GM23338 (cell line): ENCODE results near the gene ELFN1. TPM values are rescaled to one million over a fixed set of nuclear protein-coding genes. Genes with fewer than 3 reads are reported as not detected.

ENCODE experiments used
- ATAC-seq: fragments of 200-7000 bp; cut with Tn5 transposase; 3 replicates; pipeline ENCODE4 v1.9.1; 2020
- DNase-seq: peaks from one replicate; pipeline ENCODE4 v3.0.0-alpha.2; 2015; ENCODE audit warnings: low spot score
- H2AFZ ChIP-seq: fragments of 200-600 bp; sonication (generic); 2 replicates; pipeline ENCODE4 v1.8.0; 2016; ENCODE audit warnings: antibody characterized with exemption, mild to moderate bottlenecking, moderate library complexity
- H3F3A ChIP-seq: fragments of 200-600 bp; sonication (generic); replicated peaks from 2 replicates; pipeline ENCODE4 v1.8.0; 2017; ENCODE audit warnings: antibody characterized with exemption, mixed run types, low read depth
- H3K27ac ChIP-seq: fragments of 200-600 bp; sonication (generic); 2 replicates; pipeline ENCODE4 v1.6.1; 2016; ENCODE audit warnings: low read depth
- H3K27me3 ChIP-seq: fragments of 200-600 bp; sonication (generic); 2 replicates; pipeline ENCODE4 v1.8.0; 2016; ENCODE audit warnings: mild to moderate bottlenecking, mixed run types, moderate library complexity; ENCODE audit not compliant: insufficient read depth
- H3K36me3 ChIP-seq: fragments of 200-600 bp; sonication (generic); 2 replicates; pipeline ENCODE4 v1.8.0; 2016; ENCODE audit warnings: mild to moderate bottlenecking; ENCODE audit not compliant: insufficient read depth
- H3K4me1 ChIP-seq: fragments of 200-600 bp; sonication (generic); 2 replicates; pipeline ENCODE4 v1.8.0; 2016; ENCODE audit warnings: mild to moderate bottlenecking, moderate library complexity; ENCODE audit not compliant: insufficient read depth
- H3K4me2 ChIP-seq: fragments of 200-600 bp; sonication (generic); 2 replicates; pipeline ENCODE4 v1.7.1; 2017; ENCODE audit warnings: mixed run types
- H3K4me3 ChIP-seq: fragments of 200-600 bp; sonication (generic); 2 replicates; pipeline ENCODE4 v1.6.1; 2016; ENCODE audit warnings: mixed run types
- H3K79me2 ChIP-seq: fragments of 200-600 bp; sonication (generic); replicated peaks from 2 replicates; pipeline ENCODE4 v1.8.0; 2017; ENCODE audit warnings: mild to moderate bottlenecking; ENCODE audit not compliant: insufficient read depth
- H3K9me2 ChIP-seq: fragments of 200-600 bp; sonication (generic); 2 replicates; pipeline ENCODE4 v1.8.0; 2017; ENCODE audit not compliant: insufficient read depth
- H4K20me1 ChIP-seq: fragments of 200-600 bp; sonication (generic); replicated peaks from 2 replicates; pipeline ENCODE4 v1.8.0; 2017; ENCODE audit warnings: mild to moderate bottlenecking; ENCODE audit not compliant: insufficient read depth
- H3K27ac Mint-ChIP-seq: 2 replicates; pipeline ENCODE4 v1.8.0; 2020; ENCODE audit warnings: inconsistent platforms, mild to moderate bottlenecking, moderate library complexity, mixed read lengths
- H3K27me3 Mint-ChIP-seq: 3 replicates; pipeline ENCODE4 v1.8.0; 2022; ENCODE audit warnings: low read depth, mild to moderate bottlenecking, moderate library complexity, mixed read lengths, inconsistent platforms; ENCODE audit not compliant: insufficient read depth, poor library complexity
- H3K36me3 Mint-ChIP-seq: 3 replicates; pipeline ENCODE4 v1.8.0; 2021; ENCODE audit warnings: low read depth, mild to moderate bottlenecking, inconsistent platforms, moderate library complexity, mixed read lengths
- H3K4me1 Mint-ChIP-seq: 3 replicates; pipeline ENCODE4 v1.8.0; 2020; ENCODE audit warnings: mild to moderate bottlenecking, inconsistent platforms, mixed read lengths
- H3K4me3 Mint-ChIP-seq: 3 replicates; pipeline ENCODE4 v1.8.0; 2021; ENCODE audit warnings: moderate library complexity, mild to moderate bottlenecking, inconsistent platforms, mixed read lengths
- H3K9me3 Mint-ChIP-seq: 3 replicates; pipeline ENCODE4 v1.8.0; 2020; ENCODE audit warnings: moderate library complexity, mild to moderate bottlenecking, inconsistent platforms, mixed read lengths
- CREB1 ChIP-seq: fragments of 250-450 bp; sonication (Bioruptor Pico); IDR thresholded peaks from 2 replicates; pipeline ENCODE4 v1.5.0; 2020; ENCODE audit warnings: low read depth, mild to moderate bottlenecking, moderate library complexity
- CTCF ChIP-seq, 2 experiments: fragments of 200-600 bp in 1 of 2; sonication (generic) in 1 of 2; conservative IDR thresholded peaks; 2 replicates each; pipeline versions ENCODE4 v1.5.1 to v1.6.1; 2016 to 2017; ENCODE audit warnings: antibody characterized with exemption in 2 of 2, low read depth in 2 of 2, mild to moderate bottlenecking in 2 of 2, moderate library complexity in 1 of 2
- ETS1 ChIP-seq: IDR thresholded peaks from 2 replicates; pipeline ENCODE4 v1.6.1; 2016; ENCODE audit warnings: antibody characterized with exemption
- EZH2 ChIP-seq: fragments of 200-600 bp; sonication (generic); IDR thresholded peaks from one replicate; pipeline ENCODE4 v1.8.0; 2017; ENCODE audit warnings: antibody characterized with exemption, mild to moderate bottlenecking, low read depth; ENCODE audit not compliant: unreplicated experiment
- EZH2phosphoT487 ChIP-seq: fragments of 200-600 bp; sonication (generic); IDR thresholded peaks from one replicate; pipeline ENCODE4 v1.8.1; 2018; ENCODE audit warnings: antibody characterized with exemption; ENCODE audit not compliant: unreplicated experiment
- POLR2AphosphoS5 ChIP-seq: IDR thresholded peaks from 2 replicates; pipeline ENCODE4 v1.6.1; 2016; ENCODE audit warnings: antibody characterized with exemption, low read depth
- REST ChIP-seq: IDR thresholded peaks from one replicate; pipeline ENCODE4 v1.6.1; 2018; ENCODE audit warnings: antibody characterized with exemption; ENCODE audit not compliant: unreplicated experiment
- STAT1 ChIP-seq: IDR thresholded peaks from one replicate; pipeline ENCODE4 v1.6.1; 2016; ENCODE audit warnings: antibody characterized with exemption; ENCODE audit not compliant: unreplicated experiment
- ZNF114 ChIP-seq: fragments of 250-450 bp; sonication (Bioruptor Pico); IDR thresholded peaks from 2 replicates; pipeline ENCODE4 v1.5.0; 2020; ENCODE audit warnings: mild to moderate bottlenecking, moderate library complexity
- ZNF331 ChIP-seq: fragments of 250-450 bp; sonication (Bioruptor Pico); IDR thresholded peaks from 2 replicates; pipeline ENCODE4 v1.5.0; 2020; ENCODE audit warnings: low read depth, mild to moderate bottlenecking, moderate library complexity
- polyA plus RNA-seq: library from polyadenylated mRNA; unstranded; fragments of >200 nt; fragmentation: Nextera tagmentation; extraction: Ambion mirVana; gene quantifications from 2 replicates; pipeline ENCODE4 v1.2.1, GENCODE V29; 2016
- total RNA-seq: library from RNA; depleted of rRNA; stranded (reverse); fragments of >200 nt; shearing (Covaris generic); gene quantifications from 2 replicates; pipeline ENCODE4 v1.2.3, GENCODE V29; 2014

ELFN1 gene
- total and polyA plus RNA-seq, 2 experiments from 2014 or later, result 0.08 to 3.5 TPM

GRCh38 chr7:1671594-1672451 lies 1.7 kb downstream of the ELFN1 start (continued):
- TF ChIP-seq REST (no peak), ETS1 (no peak), ZNF331 (no peak), ZNF114 (no peak), EZH2phosphoT487 (no peak), CTCF (conservative IDR thresholded peaks at IDR 0.05; ENCODE audit: low read depth in 2 of 2) (no peak), EZH2 (no peak), CREB1 (CRISPR knock-in tag) (no peak), STAT1 (no peak), POLR2AphosphoS5 (no peak)

GRCh38 chr7:1672851-1673486 lies 2.9 kb downstream of the ELFN1 start:
- no peak for ATAC-seq
- TF ChIP-seq ETS1 (no peak), POLR2AphosphoS5 (no peak), STAT1 (no peak), CTCF (conservative IDR thresholded peaks at IDR 0.05; ENCODE audit: low read depth in 2 of 2) (no peak), REST (no peak), ZNF114 (no peak), CREB1 (CRISPR knock-in tag) (no peak)
- Histone ChIP-seq H4K20me1 (no peaks in the 10 kb centered on the region), H3K27ac (no peak overlapping the region), H3K4me1 (peaks cover 11% of the 10 kb centered on the region; the same call in 1 of the 2 replicates), H3K36me3 (no peaks in the 10 kb centered on the region), H3F3A (no peaks in the 10 kb centered on the region), H2AFZ (no peak overlapping the region), H3K79me2 (no peaks in the 10 kb centered on the region), H3K4me2 (no peak overlapping the region), H3K9me2 (no peaks in the 10 kb centered on the region), H3K4me3 (no peak overlapping the region), H3K27me3 (peaks cover 42% of the 10 kb centered on the region)
- H3K9me3 Mint-ChIP-seq, result no peaks in the 10 kb centered on the region
- no peak overlapping the region for H3K27ac Mint-ChIP-seq
- no peak for DNase-seq
- no peaks in the 10 kb centered on the region for H3K36me3 Mint-ChIP-seq
- peaks cover 42% of the 10 kb centered on the region for H3K27me3 Mint-ChIP-seq
- H3K4me1 Mint-ChIP-seq, result peaks cover 16% of the 10 kb centered on the region
- H3K4me3 Mint-ChIP-seq, result no peak overlapping the region
